Right cardiac atrium (tissue), 5 donors: ENCODE measurements around the gene PROM1. TPM values are rescaled to one million over a fixed set of nuclear protein-coding genes. Genes with fewer than 3 reads are reported as not detected.

ENCODE experiments used
- ATAC-seq, 2 donors: fragments of 200-7000 bp; cut with Tn5 transposase; one replicate each; pipeline versions ENCODE4 v1.8.0 to v1.9.1; 2020; ENCODE audit warnings: moderate library complexity in 2 of 2, mild to moderate bottlenecking in 1 of 2
- DNase-seq, 3 donors: peaks; one replicate each; pipeline ENCODE4 v3.0.0-alpha.2; 2020
- H3K27ac ChIP-seq: one replicate; pipeline ENCODE4 v1.5.1; 2013; ENCODE audit warnings: mild to moderate bottlenecking, low read length, control low read depth, moderate library complexity
- H3K27me3 ChIP-seq: one replicate; pipeline ENCODE4 v1.6.1; 2013; ENCODE audit not compliant: control insufficient read depth, insufficient read depth
- H3K4me1 ChIP-seq: one replicate; pipeline ENCODE4 v1.6.1; 2013; ENCODE audit warnings: low read length; ENCODE audit not compliant: control insufficient read depth, insufficient read depth
- H3K4me3 ChIP-seq: one replicate; pipeline ENCODE4 v1.5.1; 2013; ENCODE audit warnings: low read length, control low read depth
- H3K9me3 ChIP-seq: one replicate; pipeline ENCODE4 v1.6.1; 2013; ENCODE audit warnings: low read length; ENCODE audit not compliant: control insufficient read depth
- WGBS: extraction: QIAGEN DNeasy Blood & Tissue Kit; methylation state at CpG from one replicate; pipeline ENCODE4 v1.1.7; 2013; 5-methylcytosine and 5-hydroxymethylcytosine counted together
- intact Hi-C, 4 donors: fragments of 100-400 bp; cut with DNase I; formaldehyde crosslinking; loops; one replicate each; pipeline versions ENCODE4 v1.11.0 to v1.14.0; 2022 to 2023
- polyA plus RNA-seq: library from polyadenylated mRNA; stranded (reverse); fragments of 200-250 nt; gene quantifications from one replicate; pipeline ENCODE4 v1.2.3, GENCODE V29; 2013
- total RNA-seq, 4 donors: library from RNA; stranded (reverse); fragmentation: NEBNext Ultra II Directional; extraction: Animal tissue kit (Norgen Biotek cat#: 25700); gene quantifications; one replicate each; pipeline ENCODE4 v1.2.1, GENCODE V29; 2021
- donor health status: healthy with polysubstance abuse.
- donor health status: DM: no; HTN: yes; CAD: no.
- donor health status: DM: no; HTN: no; CAD: no.
- donor health status: DM: no; HTN: yes; CAD: no; lungs with severe emphysema.
- donor health status: DM: yes; HTN: yes; CAD: no.

Gene PROM1
- total and polyA plus RNA-seq, 5 donors = 3.2 to 12.3 (median 5.6) TPM

DNA sequence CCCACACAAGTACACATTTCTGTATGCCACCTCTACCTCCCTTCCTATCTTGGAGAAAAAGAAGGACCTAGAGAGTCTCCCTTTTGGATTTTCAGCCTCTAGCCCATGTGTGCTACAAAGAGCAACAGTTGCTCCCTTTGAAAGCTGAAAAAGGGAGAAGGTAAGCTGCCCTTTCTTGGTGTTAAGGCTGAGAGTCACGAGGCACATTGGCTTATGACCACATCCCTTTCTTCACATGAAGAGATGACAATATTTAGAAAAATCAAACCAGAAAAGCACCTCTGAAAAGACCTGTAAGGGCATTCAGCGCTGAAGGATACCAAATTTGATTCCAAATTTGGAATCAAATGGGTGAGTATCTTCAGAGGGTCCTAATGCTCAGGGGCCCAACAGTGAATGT, 138.9 kb downstream of the PROM1 start:
- Histone ChIP-seq H3K4me1 (no peaks in the 10 kb centered on the region), H3K9me3 (no peaks in the 10 kb centered on the region), H3K27ac (no peak overlapping the region), H3K27me3 (no peaks in the 10 kb centered on the region), H3K4me3 (no peak overlapping the region)
- ATAC-seq (no peak), DNase-seq (no peak)
- 84% methylated on average over 2 of the region's 2 CpGs for WGBS
- intact Hi-C loops = no loop called here

DNA sequence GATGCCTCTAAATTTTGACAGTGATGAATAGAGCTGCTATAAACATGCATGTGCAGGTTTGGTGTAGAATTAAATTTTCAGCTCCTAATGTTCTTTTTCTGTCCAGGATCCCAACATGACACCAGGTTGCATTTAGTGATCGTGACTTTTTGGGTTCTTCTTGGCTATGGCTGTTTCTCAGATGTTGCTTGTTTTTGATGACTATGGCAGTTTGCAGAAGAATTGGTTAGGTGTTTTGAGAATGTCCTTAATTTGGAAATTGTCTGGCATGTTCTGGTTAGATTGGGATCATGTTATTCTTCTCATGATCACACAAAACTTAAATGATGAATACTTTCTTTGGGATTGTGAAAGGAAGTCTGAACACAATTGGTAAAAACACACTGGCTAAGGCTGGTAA, 141.5 kb downstream of the PROM1 start:
- ATAC-seq (no peak), DNase-seq (no peak)
- no peak overlapping the region for H3K27ac ChIP-seq
- H3K4me1 ChIP-seq = no peaks in the 10 kb centered on the region
- no peaks in the 10 kb centered on the region for H3K27me3 ChIP-seq
- H3K9me3 ChIP-seq = no peaks in the 10 kb centered on the region
- WGBS = 84% methylated on average over 1 of the region's 1 CpG
- H3K4me3 ChIP-seq = no peak overlapping the region
- intact Hi-C loops = no loop called here

DNA sequence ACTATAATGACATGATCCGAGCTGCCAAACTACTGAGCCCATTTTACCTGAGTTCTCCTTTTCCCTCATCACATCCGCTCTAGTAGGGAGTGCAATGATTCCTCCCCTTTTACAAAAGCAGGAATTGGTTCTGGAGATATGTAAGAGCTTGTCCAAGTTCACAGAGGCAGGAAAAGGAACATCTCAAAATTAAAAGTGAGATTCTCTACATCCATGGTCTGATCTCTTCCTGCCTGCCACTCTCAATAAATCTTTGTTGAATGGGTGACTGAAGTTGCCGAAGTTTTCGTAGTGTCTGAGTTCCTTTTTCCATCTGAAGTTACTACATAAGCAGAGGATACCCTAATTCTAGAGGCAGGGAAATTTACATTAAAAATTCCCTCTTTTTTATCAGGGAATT, 145.2 kb downstream of the PROM1 start, which contains the start of gene FGFBP1:
TSS of gene FGFBP1 (minus strand) at position 101 of the 400 bp plus-strand sequence. CDS start 2,108 bp downstream, outside the sequence.
- Histone ChIP-seq H3K4me3 (no peak within 1 kb of the TSS), H3K27ac (no peak within 1 kb of the TSS), H3K4me1 (no peaks in the 10 kb centered on the region), H3K27me3 (no peaks in the 10 kb centered on the region), H3K9me3 (no peaks in the 10 kb centered on the region)
- intact Hi-C loops = no loop called here
- WGBS = 77% methylated on average over 4 of the region's 4 CpGs
- ATAC-seq (no peak), DNase-seq (no peak)

DNA sequence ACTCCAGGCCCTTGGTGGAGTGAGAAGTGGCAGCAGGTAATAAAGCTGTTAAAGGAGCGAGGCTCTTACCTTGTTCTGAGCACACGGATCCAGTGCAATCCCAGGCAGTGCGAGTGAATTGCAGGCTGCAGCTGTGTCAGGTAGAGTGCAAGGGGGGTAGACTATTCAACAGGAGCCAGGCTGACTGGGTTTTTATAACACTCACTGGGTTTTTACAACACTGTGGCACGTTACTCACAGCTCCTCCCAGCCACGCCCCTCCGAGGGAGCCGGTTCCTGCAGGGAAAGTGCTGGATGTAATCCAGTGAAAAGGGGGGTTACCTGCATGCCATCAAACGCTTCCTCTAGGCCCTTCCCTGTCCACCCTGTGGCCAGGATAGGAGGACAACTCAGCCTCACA, 145.6 kb downstream of the PROM1 start:
- no peak overlapping the region for H3K27ac ChIP-seq
- no peak overlapping the region for H3K4me3 ChIP-seq
- intact Hi-C loops = no loop called here
- ATAC-seq (peak in 1 of 2 donors; percentile 39), DNase-seq (no peak)
- no peaks in the 10 kb centered on the region for H3K9me3 ChIP-seq
- WGBS = 33% methylated on average over 8 of the region's 8 CpGs
- no peaks in the 10 kb centered on the region for H3K27me3 ChIP-seq
- H3K4me1 ChIP-seq = no peaks in the 10 kb centered on the region

DNA sequence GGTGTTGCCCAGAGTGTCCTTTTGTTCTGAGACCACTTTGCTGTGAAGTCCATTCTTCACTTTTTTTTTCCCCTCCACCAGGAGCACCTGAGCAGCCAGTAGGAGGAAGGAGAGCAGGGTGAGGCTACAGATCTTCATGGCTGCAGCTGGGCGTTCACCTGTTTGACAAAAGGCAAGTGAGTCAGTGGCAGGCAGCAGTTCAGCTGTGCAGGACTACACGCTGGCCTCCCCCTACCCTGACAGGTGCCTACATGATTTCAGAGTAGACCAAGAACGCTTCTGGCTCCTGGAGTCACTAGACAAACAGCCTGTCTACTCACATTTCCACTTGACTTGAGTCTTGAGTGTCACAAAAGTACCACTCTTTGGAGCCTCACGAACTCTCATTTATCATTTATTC, 147.3 kb downstream of the PROM1 start:
- peak in 1 of 3 donors; percentile 23 for DNase-seq
- WGBS = 88% methylated on average over 4 of the region's 4 CpGs
- H3K4me1 ChIP-seq = no peaks in the 10 kb centered on the region
- H3K9me3 ChIP-seq = no peaks in the 10 kb centered on the region
- H3K27me3 ChIP-seq = no peaks in the 10 kb centered on the region
- no peak overlapping the region for H3K4me3 ChIP-seq
- intact Hi-C loops = no loop called here
- H3K27ac ChIP-seq = no peak overlapping the region
- ATAC-seq = no peak

DNA sequence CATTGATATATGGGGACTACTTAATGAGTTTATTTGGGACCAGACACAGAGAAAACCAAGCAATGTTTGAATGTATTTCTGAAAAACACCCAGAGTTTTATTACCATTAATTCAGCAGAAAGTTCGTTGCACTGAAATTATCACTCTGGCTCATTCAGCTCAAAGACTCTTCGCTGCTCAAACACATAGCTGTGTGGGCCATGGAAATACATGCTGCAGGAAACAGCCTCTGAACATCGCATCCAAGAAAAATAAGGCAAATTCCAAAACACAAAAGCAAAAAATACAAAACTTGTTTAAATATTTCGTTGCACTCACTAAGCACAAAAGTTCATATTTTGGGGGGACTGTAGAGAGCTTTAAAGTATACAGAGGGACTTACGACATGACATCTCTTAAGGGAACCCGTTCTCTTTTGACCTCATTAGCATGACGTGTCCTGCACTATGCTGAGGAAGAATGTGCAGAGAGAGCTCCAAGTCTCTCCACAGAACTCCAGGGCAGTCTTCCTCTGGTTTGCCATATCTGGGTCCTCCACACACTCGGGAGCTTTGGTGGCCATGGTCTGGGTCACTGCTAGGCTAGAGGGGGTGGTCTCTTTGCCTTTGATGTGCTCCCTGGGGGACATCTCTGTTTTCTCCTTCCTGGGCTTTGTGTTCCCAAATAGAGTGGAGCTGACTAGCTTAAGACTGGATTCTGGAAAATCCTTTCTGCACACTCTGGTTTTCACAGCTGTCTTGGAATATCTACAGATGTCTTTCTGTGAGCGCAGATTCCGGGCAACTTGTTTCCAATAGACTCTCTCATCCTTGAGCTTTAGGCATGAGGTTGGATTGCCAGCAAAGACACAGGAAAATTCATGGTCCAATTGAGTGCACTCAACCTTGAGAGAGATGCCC, 148.1 kb downstream of the PROM1 start:
- no peak overlapping the region for H3K4me3 ChIP-seq
- H3K4me1 ChIP-seq = no peaks in the 10 kb centered on the region
- 52% methylated on average over 10 of the region's 10 CpGs for whole genome bisulfite sequencing
- ATAC-seq (peak; percentile 52 to 73), DNase-seq (no peak)
- intact Hi-C loops = no loop called here
- no peaks in the 10 kb centered on the region for H3K27me3 ChIP-seq
- no peak overlapping the region for H3K27ac ChIP-seq
- H3K9me3 ChIP-seq = no peaks in the 10 kb centered on the region

DNA sequence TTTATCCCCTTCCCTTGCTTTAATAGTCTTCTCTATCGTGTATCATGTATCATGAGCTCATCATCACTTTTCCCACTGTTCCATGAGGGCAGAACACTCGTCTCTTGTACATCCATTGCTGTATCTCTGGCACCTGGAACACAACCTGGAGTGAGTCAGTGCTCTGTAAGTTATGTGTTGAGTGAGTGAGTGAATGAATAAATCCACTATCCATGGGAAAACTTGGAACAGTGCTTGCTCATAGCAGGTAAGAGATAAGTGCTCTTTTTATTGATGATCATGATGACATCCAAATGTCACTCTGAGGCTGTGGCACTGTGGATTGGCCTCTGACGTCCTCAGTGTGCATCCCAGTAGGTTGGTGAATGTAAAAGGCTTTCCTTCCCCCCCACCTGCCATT, 149.6 kb downstream of the PROM1 start:
- H3K27me3 ChIP-seq = no peaks in the 10 kb centered on the region
- DNase-seq = no peak
- no peaks in the 10 kb centered on the region for H3K4me1 ChIP-seq
- ATAC-seq = no peak
- H3K9me3 ChIP-seq = no peaks in the 10 kb centered on the region
- H3K4me3 ChIP-seq = no peak overlapping the region
- 71% methylated on average over 3 of the region's 3 CpGs for WGBS
- intact Hi-C loops = no loop called here
- no peak overlapping the region for H3K27ac ChIP-seq

DNA sequence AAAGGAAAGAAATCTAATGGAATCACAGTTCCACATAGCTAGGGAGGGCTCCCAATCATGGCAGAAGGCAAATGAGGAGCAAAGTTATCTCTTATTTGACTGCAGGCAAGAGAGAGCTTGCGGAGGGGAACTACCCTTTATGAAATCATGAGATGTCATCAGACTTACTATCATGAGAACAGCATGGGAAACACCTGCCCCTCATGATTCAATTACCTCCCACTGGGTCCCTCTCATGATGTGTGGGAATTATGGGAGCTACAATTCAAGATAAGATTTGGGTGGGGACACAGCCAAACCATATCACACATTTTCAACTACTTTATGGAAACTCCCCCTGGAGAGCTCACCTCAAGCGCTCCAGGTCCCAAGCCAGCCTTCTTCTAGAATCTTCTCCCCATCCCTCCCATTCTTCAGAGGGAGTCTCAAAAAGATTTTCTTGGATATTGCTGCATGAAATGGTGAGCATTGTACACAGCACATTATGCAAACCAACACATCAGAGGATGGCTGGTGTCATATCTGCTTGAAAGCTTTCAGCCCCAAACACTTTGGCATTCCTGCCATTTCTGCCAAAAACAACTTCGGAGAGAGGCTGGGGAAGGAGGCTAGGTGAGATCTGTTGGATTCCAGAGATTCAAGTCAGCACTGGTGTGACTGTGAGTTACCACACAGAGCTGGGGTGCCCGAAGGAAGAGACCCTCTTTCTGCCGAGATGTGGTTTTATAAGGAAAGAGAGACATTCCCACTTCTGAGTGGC, 152.2 kb downstream of the PROM1 start:
- H3K27me3 ChIP-seq = no peaks in the 10 kb centered on the region
- H3K9me3 ChIP-seq = no peaks in the 10 kb centered on the region
- ATAC-seq = no peak
- intact Hi-C loops = no loop called here
- H3K4me3 ChIP-seq = no peak overlapping the region
- no peaks in the 10 kb centered on the region for H3K4me1 ChIP-seq
- 91% methylated on average over 5 of the region's 5 CpGs for WGBS
- no peak for DNase-seq
- no peak overlapping the region for H3K27ac ChIP-seq

DNA sequence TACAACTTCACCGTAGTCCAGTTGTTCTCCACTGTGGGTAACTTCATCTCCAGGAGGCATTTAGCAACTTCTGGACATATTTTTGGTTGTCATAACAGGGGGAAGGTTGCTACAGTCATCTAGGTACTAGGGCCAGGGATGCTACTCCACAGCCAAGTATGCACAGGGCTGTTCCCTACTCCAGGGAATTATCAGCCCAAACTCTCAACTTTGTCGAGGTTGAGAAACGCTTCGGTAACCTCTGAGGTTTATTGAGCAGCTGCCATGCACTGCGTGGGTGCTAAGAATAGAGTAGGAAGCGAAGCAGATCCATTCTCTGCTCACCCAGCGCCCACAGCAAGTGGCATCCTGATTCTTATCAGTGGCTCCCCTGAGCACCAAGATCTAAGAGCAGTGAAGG, 153.5 kb downstream of the PROM1 start:
- Histone ChIP-seq H3K9me3 (no peaks in the 10 kb centered on the region), H3K27me3 (no peaks in the 10 kb centered on the region), H3K4me1 (no peaks in the 10 kb centered on the region), H3K27ac (no peak overlapping the region), H3K4me3 (no peak overlapping the region)
- WGBS = 70% methylated on average over 7 of the region's 7 CpGs
- intact Hi-C loops = no loop called here
- ATAC-seq (peak in 1 of 2 donors; percentile 16), DNase-seq (no peak)

DNA sequence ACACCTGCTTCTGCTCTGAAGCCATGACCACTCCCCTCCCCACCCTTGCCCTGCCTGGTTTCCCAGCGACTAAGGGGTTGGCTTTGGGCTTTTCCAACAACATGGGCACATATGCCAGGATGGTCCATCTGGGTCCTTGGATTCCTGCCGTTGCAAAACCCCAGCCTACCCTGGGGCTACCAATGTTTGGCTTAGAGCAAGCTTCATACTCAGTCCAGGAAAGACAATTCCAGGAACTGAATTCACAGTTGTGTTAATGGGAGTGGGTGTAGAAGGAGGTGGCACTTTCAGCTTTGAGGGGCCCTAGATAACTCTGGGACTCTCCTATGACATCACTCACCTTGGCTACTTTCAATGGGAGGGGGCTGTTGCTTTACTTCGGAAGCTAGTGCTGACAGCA, 154.3 kb downstream of the PROM1 start:
- no peaks in the 10 kb centered on the region for H3K4me1 ChIP-seq
- no peaks in the 10 kb centered on the region for H3K9me3 ChIP-seq
- intact Hi-C loops = no loop called here
- H3K27ac ChIP-seq = no peak overlapping the region
- DNase-seq (no peak), ATAC-seq (no peak)
- no peaks in the 10 kb centered on the region for H3K27me3 ChIP-seq
- 64% methylated on average over 3 of the region's 3 CpGs for WGBS
- H3K4me3 ChIP-seq = no peak overlapping the region

DNA sequence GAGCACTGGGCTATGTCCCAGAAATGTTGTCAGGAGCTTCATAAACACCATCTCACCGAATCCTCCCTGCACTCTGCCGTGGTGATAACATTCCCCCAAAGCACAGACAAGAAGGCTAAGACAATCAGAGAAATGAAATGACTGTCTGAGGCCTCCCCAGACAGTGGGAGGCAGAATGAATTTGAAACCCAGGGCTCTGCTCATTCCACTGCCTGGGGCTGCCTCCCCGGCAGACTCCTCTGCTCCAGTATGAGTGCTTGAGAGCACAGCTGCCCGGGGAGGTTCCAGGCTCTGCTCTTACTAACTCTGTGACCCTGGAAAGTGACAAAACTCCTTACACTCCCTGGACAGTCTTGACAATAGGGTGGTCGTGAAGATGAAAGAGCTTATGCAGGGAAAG, 154.9 kb downstream of the PROM1 start:
- intact Hi-C loops = no loop called here
- Histone ChIP-seq H3K9me3 (no peaks in the 10 kb centered on the region), H3K27me3 (no peaks in the 10 kb centered on the region), H3K4me3 (no peak overlapping the region), H3K27ac (no peak overlapping the region), H3K4me1 (no peaks in the 10 kb centered on the region)
- 54% methylated on average over 5 of the region's 5 CpGs for WGBS
- ATAC-seq (no peak), DNase-seq (no peak)
